B cell (primary cell): Measurements from ENCODE around the gene PRRC2A. TPM values are rescaled to one million over a fixed set of nuclear protein-coding genes. Genes with fewer than 3 reads are reported as not detected.

Experiments used
- ATAC-seq: fragments of 200-7000 bp; cut with Tn5 transposase; one replicate; pipeline ENCODE4 v1.10.0; 2021; ENCODE audit warnings: low read depth, mild to moderate bottlenecking, moderate number of reproducible peaks, moderate library complexity
- CTCF ChIA-PET: fragments of 350-600 bp; sonication (Branson Sonifier 250); formaldehyde crosslinking; loops from one replicate; lab custom pipeline; 2021; ENCODE audit warnings: antibody characterized with exemption, inconsistent platforms; lab: Charles Lee
- POLR2A ChIA-PET: fragments of 350-600 bp; sonication (Branson Sonifier 250); formaldehyde crosslinking; loops from one replicate; lab custom pipeline; 2021; ENCODE audit warnings: antibody characterized with exemption; lab: Charles Lee
- DNase-seq: peaks from one replicate; pipeline ENCODE4 v3.0.0; 2013
- H2AFZ ChIP-seq: 2 replicates; pipeline ENCODE4 v1.6.1; 2012; ENCODE audit warnings: mild to moderate bottlenecking, low read depth, low read length; ENCODE audit not compliant: insufficient read depth, poor library complexity, severe bottlenecking
- H3K27ac ChIP-seq, 2 donors: 1 replicate in 1 of 2; 2 replicates in 1 of 2; pipeline ENCODE4 v1.5.1; 2012 to 2013; ENCODE audit warnings: low read length in 2 of 2, mild to moderate bottlenecking in 2 of 2, moderate library complexity in 1 of 2
- H3K27me3 ChIP-seq, 4 experiments: fragments of 200-600 bp in 1 of 4; sonication (generic) in 1 of 4; replicated peaks in 1 of 4; 1 replicate in 2 of 4; 2 replicates in 2 of 4; pipeline versions ENCODE4 v1.6.1 to v1.7.0; 2013 to 2016; ENCODE audit warnings: low read length in 3 of 4, mild to moderate bottlenecking in 2 of 4, mixed read lengths in 1 of 4, moderate library complexity in 1 of 4; ENCODE audit not compliant: insufficient read depth in 4 of 4, control insufficient read depth in 3 of 4; ENCODE audit errors: control extremely low read depth in 1 of 4
- H3K36me3 ChIP-seq, 2 experiments: replicated peaks in 1 of 2; 1 replicate in 1 of 2; 2 replicates in 1 of 2; pipeline versions ENCODE4 v1.6.1 to v1.7.1; 2013; ENCODE audit warnings: low read length in 1 of 2; ENCODE audit not compliant: insufficient read depth in 2 of 2, control insufficient read depth in 1 of 2; ENCODE audit errors: control extremely low read depth in 1 of 2, extremely low read depth in 1 of 2
- H3K4me1 ChIP-seq, 2 donors: fragments of 200-600 bp in 1 of 2; sonication (generic) in 1 of 2; 1 replicate in 1 of 2; 2 replicates in 1 of 2; pipeline versions ENCODE4 v1.5.1 to v1.6.1; 2013 to 2017; ENCODE audit warnings: low read length in 2 of 2; ENCODE audit not compliant: control insufficient read depth in 2 of 2, insufficient read depth in 2 of 2
- H3K4me2 ChIP-seq: replicated peaks from 2 replicates; pipeline ENCODE3; 2012; ENCODE audit warnings: mild to moderate bottlenecking, low read depth, low read length; ENCODE audit not compliant: poor library complexity, severe bottlenecking
- H3K4me3 ChIP-seq, 5 experiments: fragments of 200-600 bp in 1 of 5; sonication (generic) in 1 of 5; 1 replicate in 3 of 5; 2 replicates in 2 of 5; pipeline versions ENCODE4 v1.5.1 to v1.7.0; 2011 to 2016; ENCODE audit warnings: low read length in 4 of 5, mild to moderate bottlenecking in 4 of 5, low read depth in 2 of 5, control low read depth in 1 of 5, moderate library complexity in 1 of 5; ENCODE audit not compliant: insufficient read depth in 1 of 5; ENCODE audit errors: control extremely low read depth in 1 of 5, extremely low read depth in 1 of 5
- H3K79me2 ChIP-seq: fragments of 200-600 bp; sonication (generic); one replicate; pipeline ENCODE4 v1.6.0; 2016; ENCODE audit warnings: low read length; ENCODE audit not compliant: control insufficient read depth, insufficient read depth
- H3K9ac ChIP-seq: fragments of 200-600 bp; sonication (generic); 2 replicates; pipeline ENCODE4 v1.6.1; 2017; ENCODE audit warnings: mild to moderate bottlenecking, low read length, moderate library complexity
- H3K9me3 ChIP-seq, 3 donors: one replicate each; pipeline versions ENCODE4 v1.6.1 to v1.7.1; 2013; ENCODE audit warnings: low read length in 2 of 3; ENCODE audit not compliant: control insufficient read depth in 2 of 3, insufficient read depth in 1 of 3; ENCODE audit errors: control extremely low read depth in 1 of 3
- H4K20me1 ChIP-seq: 2 replicates; pipeline ENCODE4 v1.6.0; 2012; ENCODE audit warnings: mild to moderate bottlenecking, low read length; ENCODE audit not compliant: insufficient read depth, control insufficient read depth, poor library complexity, severe bottlenecking
- H3K27ac Mint-ChIP-seq: one replicate; pipeline ENCODE4 v1.8.0; 2021; ENCODE audit warnings: mixed read lengths
- H3K27me3 Mint-ChIP-seq: one replicate; pipeline ENCODE4 v1.8.0; 2021; ENCODE audit warnings: mixed read lengths
- H3K4me1 Mint-ChIP-seq: one replicate; pipeline ENCODE4 v1.8.0; 2021; ENCODE audit warnings: mixed read lengths
- H3K4me3 Mint-ChIP-seq: one replicate; pipeline ENCODE4 v1.8.0; 2021; ENCODE audit warnings: mixed read lengths
- H3K9me3 Mint-ChIP-seq: one replicate; pipeline ENCODE4 v1.8.0; 2022; ENCODE audit warnings: mixed read lengths; ENCODE audit not compliant: insufficient read depth
- CTCF ChIP-seq: fragments of 200-600 bp; IDR thresholded peaks from one replicate; pipeline ENCODE4 v1.8.0; 2022; ENCODE audit warnings: antibody characterized with exemption, mild to moderate bottlenecking
- EZH2 ChIP-seq: IDR thresholded peaks from 2 replicates; pipeline ENCODE4 v1.6.1; 2012; ENCODE audit warnings: borderline replicate concordance, low read depth, mild to moderate bottlenecking, moderate library complexity, low read length; ENCODE audit not compliant: insufficient read depth, poor library complexity, severe bottlenecking
- WGBS: methylation state at CpG from one replicate; pipeline ENCODE4 v1.1.5; 2013; ENCODE audit warnings: missing lambda C conversion rate; ENCODE audit not compliant: insufficient coverage; 5-methylcytosine and 5-hydroxymethylcytosine counted together
- intact Hi-C: fragments of 100-400 bp; cut with micrococcal nuclease; formaldehyde crosslinking; loops from one replicate; pipeline ENCODE4 v1.10.0; 2022
- polyA plus RNA-seq: library from polyadenylated mRNA; depleted of rRNA; stranded (reverse); fragments of >200 nt; gene quantifications from 2 replicates; pipeline ENCODE4 v1.2.3, GENCODE V29; 2012
- total RNA-seq, 2 donors: library from RNA; stranded (reverse); fragments of 120-200 nt in 1 of 2; gene quantifications; 1 replicate in 1 of 2; 2 replicates in 1 of 2; pipeline versions ENCODE4 v1.2.3 to v1.2.4, GENCODE V29; 2013 to 2022

PRRC2A gene
- total and polyA plus RNA-seq, 2 donors (not counting 1 experiment from before 2014, with no cell fraction given), result 153 to 265 TPM

- H3K9me3 ChIP-seq, result no peaks in the 10 kb centered on the region
- Mint-ChIP-seq H3K27me3 (no peaks in the 10 kb centered on the region), H3K4me1 (peaks cover 59% of the 10 kb centered on the region), H3K27ac (peak overlapping the region; percentile 65), H3K4me3 (peak overlapping the region; percentile 41), H3K9me3 (no peaks in the 10 kb centered on the region)
- H3K4me1 ChIP-seq, result peaks cover 32 to 48% of the 10 kb centered on the region in 2 donors
- H3K79me2 ChIP-seq, result peaks cover 90% of the 10 kb centered on the region
- WGBS, result 92% methylated on average over 2 of the region's 6 CpGs
- no peak overlapping the region for H3K9ac ChIP-seq
- H3K4me3 ChIP-seq, result no peak overlapping the region
- H3K27me3 ChIP-seq, result no peaks in the 10 kb centered on the region
- intact Hi-C loops, result loop anchor here (10.0 kb wide), 1 partner anchor 1443 kb away; the partner anchor contains the start of gene TRIM26
- no peak for DNase-seq
- no peak overlapping the region for H3K4me2 ChIP-seq
- H3K36me3 ChIP-seq, result peaks cover 0 to 32% of the 10 kb centered on the region in 2 experiments
- ATAC-seq, result no peak
- CTCF ChIA-PET, result interaction anchor here (0.6 to 1.1 kb wide), 3 partner anchors 33 to 172 kb away, joined by 3 to 4 read pairs (median 4); no protein-coding TSS in a partner anchor
- TF ChIP-seq CTCF, result no peak
- no peak for TF ChIP-seq EZH2
- peaks cover 24% of the 10 kb centered on the region for H4K20me1 ChIP-seq
- POLR2A ChIA-PET, result interaction anchor here (0.6 kb wide), 1 partner anchor 178 kb away, joined by 3 read pairs; no protein-coding TSS in a partner anchor
- peak overlapping the region in 1 of 2 donors; percentile 25 for H3K27ac ChIP-seq
- H2AFZ ChIP-seq, result no peak overlapping the region
These were observed 37.1 kb downstream of the PRRC2A start for GRCh38 chr6:31657406-31658157.

GRCh38 chr6:31658158-31658688, 37.7 kb downstream of the PRRC2A start:
- DNase-seq (no peak), ATAC-seq (no peak)
- Histone ChIP-seq H4K20me1 (peaks cover 24% of the 10 kb centered on the region), H3K4me2 (peak overlapping the region; percentile 88), H3K79me2 (peaks cover 95% of the 10 kb centered on the region), H3K9ac (no peak overlapping the region), H3K9me3 (no peaks in the 10 kb centered on the region), H2AFZ (no peak overlapping the region), H3K27me3 (no peaks in the 10 kb centered on the region), H3K4me1 (peaks cover 34 to 52% of the 10 kb centered on the region in 2 donors), H3K4me3 (no peak overlapping the region), H3K36me3 (peaks cover 0 to 38% of the 10 kb centered on the region in 2 experiments), H3K27ac (peak overlapping the region in 1 of 2 donors; percentile 40)
- no peaks in the 10 kb centered on the region for H3K27me3 Mint-ChIP-seq
- H3K4me1 Mint-ChIP-seq, result peaks cover 56% of the 10 kb centered on the region
- 100% methylated on average over 1 of the region's 4 CpGs for WGBS
- ChIA-PET POLR2A (interaction anchor here (0.6 kb wide), 1 partner anchor 177 kb away, joined by 3 read pairs; no protein-coding TSS in a partner anchor), CTCF (interaction anchor here (1.1 kb wide), 1 partner anchor 60 kb away, joined by 4 read pairs; no protein-coding TSS in a partner anchor)
- intact Hi-C loops, result loop anchor here (10.0 kb wide), 1 partner anchor 1443 kb away; the partner anchor contains the start of gene TRIM26
- H3K9me3 Mint-ChIP-seq, result no peaks in the 10 kb centered on the region
- peak overlapping the region; percentile 65 for H3K27ac Mint-ChIP-seq
- TF ChIP-seq CTCF (no peak), EZH2 (no peak)
- H3K4me3 Mint-ChIP-seq, result peak overlapping the region; percentile 94
